ENCODE data around the gene RNF157.
"Not testable (repeated sequence)": the region's sequence is repeated elsewhere in the genome, so short reads cannot be mapped to it uniquely, and the experiment has no call there.

The RNF157 gene

DNA sequence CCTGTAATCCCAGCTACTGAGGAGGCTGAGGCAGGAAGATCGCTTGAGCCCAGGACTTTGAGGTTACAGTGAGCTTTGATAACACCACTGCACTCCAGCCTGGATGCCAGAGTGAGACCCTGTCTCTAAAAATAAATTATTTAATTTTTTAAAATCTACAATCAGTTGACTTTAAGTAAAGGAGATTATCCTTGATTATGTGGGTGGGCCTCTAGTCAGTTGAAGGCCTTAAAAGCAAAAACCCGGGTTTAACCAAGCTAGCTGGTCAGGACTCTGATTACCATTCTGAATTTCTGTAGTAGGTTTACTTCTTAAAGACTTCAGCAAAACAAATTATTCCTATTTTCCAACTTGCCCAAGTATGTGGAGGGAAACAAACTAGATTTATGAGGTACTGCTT, 4.4 kb downstream of the RNF157 start:
- Mint-ChIP-seq H3K4me3 (no peak overlapping the region), H3K4me1 (peaks cover 13% of the 10 kb centered on the region), H3K27me3 (peaks cover 9% of the 10 kb centered on the region), H3K9me3 (no peaks in the 10 kb centered on the region), H3K36me3 (no peaks in the 10 kb centered on the region), H3K27ac (no peak overlapping the region)
- no peak for ATAC-seq

DNA sequence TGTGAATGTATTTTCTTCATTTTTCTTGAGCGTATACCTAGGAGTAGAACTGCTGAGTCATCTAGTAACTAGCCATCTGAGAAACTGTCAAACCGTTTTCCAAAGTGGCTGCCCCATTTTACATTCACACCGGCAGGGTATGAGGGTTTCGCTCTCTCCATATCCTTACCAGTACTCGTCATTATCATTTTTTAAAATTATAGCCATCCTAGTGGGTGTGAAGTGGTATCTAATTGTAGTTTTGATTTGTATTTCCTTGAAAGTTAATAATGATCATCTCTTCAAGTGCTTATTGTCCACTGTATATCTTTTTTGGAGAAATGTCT, 6.0 kb downstream of the RNF157 start:
- no peak overlapping the region for H3K27ac Mint-ChIP-seq
- ATAC-seq = no peak
- H3K4me3 Mint-ChIP-seq = no peak overlapping the region
- no peaks in the 10 kb centered on the region for H3K9me3 Mint-ChIP-seq
- peaks cover 6% of the 10 kb centered on the region for H3K27me3 Mint-ChIP-seq
- no peaks in the 10 kb centered on the region for H3K36me3 Mint-ChIP-seq
- H3K4me1 Mint-ChIP-seq = peaks cover 11% of the 10 kb centered on the region

DNA sequence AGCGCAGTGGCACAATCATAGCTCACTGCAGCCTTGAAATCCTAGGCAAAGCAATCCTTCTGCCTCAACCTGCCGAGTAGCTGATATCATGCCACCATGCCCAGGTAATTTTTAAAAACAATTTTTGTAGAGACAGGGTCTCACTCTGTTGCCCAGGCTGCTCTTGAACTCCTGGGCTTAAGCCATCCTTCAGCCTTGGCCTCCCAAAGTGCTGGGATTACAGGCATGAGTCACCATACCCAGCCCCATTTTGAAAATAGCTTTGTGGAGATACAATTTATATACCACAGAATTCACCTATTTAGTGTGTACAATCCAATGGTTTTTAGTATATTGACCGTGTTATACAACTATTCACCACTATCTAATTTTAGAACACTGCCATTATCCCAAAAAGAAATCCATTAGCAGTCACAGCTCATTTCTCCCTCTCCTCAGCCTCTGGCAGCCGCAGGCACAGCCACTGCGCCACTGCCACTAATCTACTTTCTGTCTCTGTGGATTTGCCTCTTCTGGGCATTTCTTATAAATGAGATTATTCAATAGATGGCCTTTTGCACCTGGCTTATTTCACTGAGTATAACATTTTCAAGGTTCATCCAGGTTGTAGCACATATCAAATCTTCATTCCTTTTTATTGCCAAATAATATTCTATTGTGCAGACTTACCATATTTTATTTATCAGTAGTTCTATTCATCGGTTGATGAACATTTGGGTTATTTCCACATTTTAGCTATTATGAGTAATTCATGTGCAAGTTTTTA, 6.5 kb downstream of the RNF157 start:
- Mint-ChIP-seq H3K27ac (no peak overlapping the region), H3K4me3 (no peak overlapping the region), H3K36me3 (no peaks in the 10 kb centered on the region), H3K27me3 (peaks cover under 1% of the 10 kb centered on the region), H3K4me1 (peaks cover 11% of the 10 kb centered on the region), H3K9me3 (no peaks in the 10 kb centered on the region)
- no peak for ATAC-seq

- H3K9me3 Mint-ChIP-seq = no peaks in the 10 kb centered on the region
- H3K4me1 Mint-ChIP-seq = peaks cover 11% of the 10 kb centered on the region
Observed at GRCh38 chr17:76232342-76232741, 8.0 kb downstream of the RNF157 start.

GRCh38 chr17:76226749-76227148, 13.5 kb downstream of the RNF157 start:
- not testable (repeated sequence) for H3K36me3 Mint-ChIP-seq, H3K4me1 Mint-ChIP-seq, H3K9me3 Mint-ChIP-seq, H3K4me3 Mint-ChIP-seq, H3K27me3 Mint-ChIP-seq, H3K27ac Mint-ChIP-seq, ATAC-seq

More at GRCh38 chr17:76232342-76232741, 8.0 kb downstream of the RNF157 start:
- no peaks in the 10 kb centered on the region for H3K36me3 Mint-ChIP-seq
- no peak overlapping the region for H3K4me3 Mint-ChIP-seq
- H3K27ac Mint-ChIP-seq = no peak overlapping the region
- no peak for ATAC-seq
- no peaks in the 10 kb centered on the region for H3K27me3 Mint-ChIP-seq

DNA sequence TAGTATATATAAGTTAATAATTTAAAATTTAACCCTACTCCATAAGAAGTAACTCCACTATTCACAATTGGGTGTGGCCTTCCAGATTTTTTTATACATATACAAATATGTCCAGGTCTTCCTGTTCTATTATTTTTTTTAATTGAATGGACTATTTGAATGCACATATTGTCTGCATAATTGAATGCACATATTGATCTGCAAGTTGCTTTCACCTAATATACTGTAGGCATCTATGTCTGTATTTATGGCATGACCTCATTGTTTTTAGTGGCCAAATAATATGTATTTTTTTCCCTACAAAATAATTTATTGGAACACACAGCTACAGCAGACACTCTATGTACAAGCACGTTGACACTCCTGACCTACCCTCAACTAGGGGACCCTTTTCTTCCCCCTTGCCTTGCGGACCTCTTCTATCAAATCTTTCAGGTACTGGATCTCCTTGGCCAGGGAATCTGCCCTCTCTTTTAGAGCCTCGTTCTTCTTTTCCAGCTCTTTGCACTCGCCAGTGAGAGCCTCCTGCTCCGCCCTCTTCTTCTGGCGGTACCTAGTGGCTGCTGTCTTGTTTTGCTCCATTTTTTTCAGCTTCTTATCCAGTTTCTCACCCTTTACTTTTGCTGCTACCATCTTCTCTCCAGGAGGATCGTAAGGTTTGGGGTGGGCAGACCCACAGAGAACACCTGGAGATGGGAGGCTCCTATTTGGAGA, 14.8 kb downstream of the RNF157 start:
- H3K4me3 Mint-ChIP-seq, H3K27ac Mint-ChIP-seq, H3K27me3 Mint-ChIP-seq, H3K9me3 Mint-ChIP-seq, H3K4me1 Mint-ChIP-seq, ATAC-seq, H3K36me3 Mint-ChIP-seq: not testable (repeated sequence)

DNA sequence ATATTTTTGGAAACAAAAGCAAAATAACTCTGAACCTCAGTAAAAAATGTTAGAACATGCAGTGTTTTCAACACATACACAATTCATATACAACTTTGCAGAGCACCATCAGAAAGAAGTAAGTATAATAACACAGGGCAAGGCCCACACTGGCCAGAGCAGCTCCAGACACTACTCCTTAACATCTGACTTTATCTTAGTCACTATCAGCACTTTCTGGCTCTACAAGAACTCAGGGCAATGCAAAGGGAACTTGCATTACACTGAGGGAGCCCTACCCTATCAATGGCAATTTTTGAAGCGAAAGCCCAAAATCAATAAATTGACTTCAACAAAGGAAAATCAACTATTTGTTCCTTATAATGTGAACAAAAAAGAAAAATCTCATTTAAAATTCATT, 16.5 kb downstream of the RNF157 start:
- Mint-ChIP-seq H3K9me3 (no peaks in the 10 kb centered on the region), H3K4me1 (no peaks in the 10 kb centered on the region), H3K4me3 (no peak overlapping the region), H3K27ac (no peak overlapping the region), H3K36me3 (no peaks in the 10 kb centered on the region), H3K27me3 (no peaks in the 10 kb centered on the region)
- ATAC-seq = no peak

DNA sequence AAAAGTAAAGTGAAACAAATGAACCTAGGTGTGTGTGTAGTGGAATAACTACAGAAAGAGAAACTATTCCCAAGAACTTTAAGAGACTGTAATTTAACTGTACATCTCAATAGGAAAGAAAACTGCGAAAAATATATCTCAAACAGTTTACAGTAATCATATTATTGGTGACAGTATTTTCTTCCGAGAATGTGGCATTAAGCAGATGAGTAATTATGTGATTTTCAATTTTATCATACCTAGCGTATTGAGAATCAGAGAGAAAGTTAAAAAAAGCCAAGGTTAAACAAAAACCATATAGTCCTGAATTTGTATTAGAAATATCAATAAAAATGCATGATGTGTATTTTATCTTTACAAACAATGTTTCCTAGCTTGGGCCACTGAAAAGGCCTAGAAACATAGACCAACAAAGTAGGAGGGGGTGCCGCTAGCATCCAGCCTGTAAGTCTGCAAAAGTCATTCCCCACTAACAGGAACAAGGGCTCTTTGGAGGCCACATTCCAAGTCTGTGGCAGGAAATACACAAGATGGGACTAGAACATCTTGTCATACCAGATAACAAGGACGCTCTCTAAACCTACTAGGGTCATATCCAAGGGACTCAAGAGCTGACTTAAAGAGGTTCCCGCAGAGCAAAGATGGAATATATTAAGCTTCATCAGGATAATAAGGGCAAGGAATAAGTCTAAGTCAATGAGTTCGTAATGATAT, 20.5 kb downstream of the RNF157 start:
- Mint-ChIP-seq H3K27me3 (no peaks in the 10 kb centered on the region), H3K9me3 (no peaks in the 10 kb centered on the region), H3K4me3 (no peak overlapping the region), H3K36me3 (no peaks in the 10 kb centered on the region), H3K27ac (no peak overlapping the region), H3K4me1 (no peaks in the 10 kb centered on the region)
- ATAC-seq = no peak

- H3K27me3 Mint-ChIP-seq = no peaks in the 10 kb centered on the region
- no peak overlapping the region for H3K4me3 Mint-ChIP-seq
- H3K4me1 Mint-ChIP-seq = no peaks in the 10 kb centered on the region
Observed at GRCh38 chr17:76217081-76217480, 23.2 kb downstream of the RNF157 start.

GRCh38 chr17:76213491-76213890, 26.8 kb downstream of the RNF157 start:
- H3K27me3 Mint-ChIP-seq = no peaks in the 10 kb centered on the region
- no peak for ATAC-seq
- no peak overlapping the region for H3K27ac Mint-ChIP-seq
- H3K4me3 Mint-ChIP-seq = no peak overlapping the region
- no peaks in the 10 kb centered on the region for H3K9me3 Mint-ChIP-seq
- no peaks in the 10 kb centered on the region for H3K4me1 Mint-ChIP-seq
- H3K36me3 Mint-ChIP-seq = no peaks in the 10 kb centered on the region

More at GRCh38 chr17:76217081-76217480, 23.2 kb downstream of the RNF157 start:
- Mint-ChIP-seq H3K27ac (no peak overlapping the region), H3K36me3 (no peaks in the 10 kb centered on the region), H3K9me3 (no peaks in the 10 kb centered on the region)
- ATAC-seq = no peak

DNA sequence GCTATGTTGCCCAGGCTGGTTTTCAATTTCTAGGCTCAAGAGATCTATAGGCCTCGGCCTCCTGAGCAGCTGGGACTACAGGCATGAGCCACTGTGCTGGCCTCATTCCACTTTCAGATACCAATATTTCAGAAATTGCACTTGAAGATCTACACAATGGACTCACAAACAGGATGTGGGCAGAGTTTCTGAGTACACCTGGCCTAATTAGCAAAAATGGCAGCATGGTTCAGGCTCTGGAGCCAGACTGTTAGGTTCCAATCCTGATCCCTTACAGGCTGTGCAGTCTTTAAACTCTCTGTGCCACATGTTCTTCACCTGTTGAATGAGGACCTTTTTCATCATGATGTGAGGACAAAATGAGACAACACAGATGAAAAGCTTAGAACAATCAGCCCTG, 32.2 kb downstream of the RNF157 start:
- no peak overlapping the region for H3K27ac Mint-ChIP-seq
- H3K4me3 Mint-ChIP-seq = no peak overlapping the region
- H3K9me3 Mint-ChIP-seq = no peaks in the 10 kb centered on the region
- H3K27me3 Mint-ChIP-seq = no peaks in the 10 kb centered on the region
- no peaks in the 10 kb centered on the region for H3K36me3 Mint-ChIP-seq
- no peak for ATAC-seq
- H3K4me1 Mint-ChIP-seq = no peaks in the 10 kb centered on the region

GRCh38 chr17:76207275-76208059, 32.8 kb downstream of the RNF157 start:
- H3K4me3 Mint-ChIP-seq = no peak overlapping the region
- no peak overlapping the region for H3K27ac Mint-ChIP-seq

GRCh38 chr17:76205542-76206144, 34.6 kb downstream of the RNF157 start:
- not testable (repeated sequence) for H3K27me3 Mint-ChIP-seq, H3K27ac Mint-ChIP-seq, H3K9me3 Mint-ChIP-seq, H3K4me3 Mint-ChIP-seq, H3K4me1 Mint-ChIP-seq, ATAC-seq, H3K36me3 Mint-ChIP-seq

More at GRCh38 chr17:76207275-76208059, 32.8 kb downstream of the RNF157 start:
- no peaks in the 10 kb centered on the region for H3K27me3 Mint-ChIP-seq
- H3K4me1 Mint-ChIP-seq = no peaks in the 10 kb centered on the region
- no peaks in the 10 kb centered on the region for H3K36me3 Mint-ChIP-seq
- no peak for ATAC-seq
- H3K9me3 Mint-ChIP-seq = no peaks in the 10 kb centered on the region

DNA sequence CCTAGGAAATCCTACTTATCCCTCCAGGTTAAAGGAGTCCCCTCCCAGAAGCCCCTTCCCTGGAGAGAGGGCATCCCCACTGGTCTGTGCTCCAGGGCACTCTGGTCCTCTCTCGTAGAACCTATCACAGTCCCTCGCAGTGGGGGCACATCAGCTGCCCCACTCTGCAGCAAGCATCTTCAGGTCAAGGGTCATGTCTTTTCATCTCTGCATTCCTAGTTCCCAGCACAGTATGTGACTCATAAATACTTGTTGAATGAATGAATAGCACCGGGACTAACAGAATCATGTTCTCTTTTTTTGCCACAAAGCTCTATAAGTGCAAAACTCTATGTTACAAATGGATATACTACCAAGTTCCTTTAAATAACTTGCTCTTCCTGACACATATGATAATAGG, 36.0 kb downstream of the RNF157 start:
- ATAC-seq = no peak
- Mint-ChIP-seq H3K27me3 (no peaks in the 10 kb centered on the region), H3K27ac (no peak overlapping the region), H3K9me3 (no peaks in the 10 kb centered on the region), H3K36me3 (no peaks in the 10 kb centered on the region), H3K4me1 (peaks cover 3% of the 10 kb centered on the region), H3K4me3 (no peak overlapping the region)

DNA sequence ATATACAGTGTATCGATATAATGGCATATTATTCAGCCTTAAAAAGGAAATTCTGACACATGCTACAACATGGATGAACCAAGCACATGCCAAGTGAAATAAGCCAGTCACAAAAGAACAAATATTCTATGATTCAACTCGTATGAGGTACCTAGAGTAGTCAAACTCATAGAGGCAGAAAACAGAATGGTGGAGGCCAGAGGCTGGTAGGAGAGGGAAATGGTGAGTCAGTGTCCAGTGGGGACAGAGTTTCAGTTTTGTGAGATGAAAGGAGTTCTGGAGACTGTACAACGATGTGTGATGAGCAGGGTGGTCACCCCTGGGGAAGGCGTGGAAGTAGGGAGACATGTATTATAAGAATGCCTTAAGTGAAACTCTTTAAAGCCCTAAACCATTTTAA, 39.9 kb downstream of the RNF157 start:
- peaks cover 11% of the 10 kb centered on the region for H3K4me1 Mint-ChIP-seq
- H3K4me3 Mint-ChIP-seq = no peak overlapping the region
- H3K27me3 Mint-ChIP-seq = no peaks in the 10 kb centered on the region
- no peak for ATAC-seq
- H3K36me3 Mint-ChIP-seq = no peaks in the 10 kb centered on the region
- H3K27ac Mint-ChIP-seq = no peak overlapping the region
- no peaks in the 10 kb centered on the region for H3K9me3 Mint-ChIP-seq
